DOHH2 (cell line): ENCODE data around the gene COL4A1.

Experiments used
- CTCF ChIP-seq: fragments of 200-600 bp; sonication (generic); IDR thresholded peaks from one replicate; pipeline ENCODE4 v1.5.1; 2014; ENCODE audit warnings: antibody characterized with exemption, mild to moderate bottlenecking, low read depth, low read length; ENCODE audit not compliant: poor library complexity, severe bottlenecking
- EZH2phosphoT487 ChIP-seq: fragments of 200-600 bp; sonication (generic); IDR thresholded peaks from 2 replicates; pipeline ENCODE4 v1.6.1; 2017; ENCODE audit warnings: borderline replicate concordance, mild to moderate bottlenecking, antibody characterized with exemption, low read length, moderate library complexity, mixed read lengths

DNA sequence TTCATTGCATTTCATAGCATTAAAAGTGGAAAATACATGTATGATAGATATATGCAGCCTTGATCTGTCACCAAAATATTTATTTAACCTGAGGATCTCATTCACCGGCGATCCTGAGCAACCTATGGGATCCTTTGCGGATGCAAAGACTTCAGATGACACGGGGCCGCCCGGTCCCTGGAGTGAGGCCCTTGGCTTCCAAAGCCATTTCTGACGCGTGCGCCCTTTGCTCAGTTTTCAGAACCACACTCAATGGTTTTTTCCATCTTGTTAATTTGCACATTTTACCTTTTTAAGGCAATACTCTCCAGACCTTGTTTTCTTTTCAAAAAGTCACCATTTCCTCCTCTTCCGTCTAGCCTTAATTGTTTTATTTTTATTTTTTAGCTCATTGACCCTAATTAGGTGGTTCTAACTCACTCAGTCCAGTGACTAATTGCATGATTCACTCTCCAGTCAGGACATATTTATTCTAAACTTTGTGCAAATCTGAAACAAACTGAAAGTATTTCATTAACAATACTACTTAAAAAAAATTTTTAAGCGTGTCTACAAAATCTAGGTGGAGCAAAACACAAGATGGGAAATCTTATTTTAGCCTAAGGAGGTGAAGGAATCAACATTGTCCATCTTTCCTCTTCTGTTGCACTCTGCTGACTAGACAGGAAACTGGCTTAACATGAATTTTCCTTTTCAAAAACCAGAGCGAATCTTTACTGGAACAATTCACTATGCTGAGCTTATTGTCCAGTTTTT is 47.9 kb downstream of the COL4A1 start:
- no peak for TF ChIP-seq CTCF
- no peak for TF ChIP-seq EZH2phosphoT487
